Measurements from ENCODE around the gene FRAS1. TPM values are rescaled to one million over a fixed set of nuclear protein-coding genes. Genes with fewer than 3 reads are reported as not detected.
"Not testable (repeated sequence)": the region's sequence is repeated elsewhere in the genome, so short reads cannot be mapped to it uniquely, and the experiment has no call there.

FRAS1 gene
- total and polyA plus RNA-seq, 2 of the 8 experiments (the other 6 are each of a cell fraction or from before 2014, with no cell fraction given), result 38.5 to 109 TPM

DNA sequence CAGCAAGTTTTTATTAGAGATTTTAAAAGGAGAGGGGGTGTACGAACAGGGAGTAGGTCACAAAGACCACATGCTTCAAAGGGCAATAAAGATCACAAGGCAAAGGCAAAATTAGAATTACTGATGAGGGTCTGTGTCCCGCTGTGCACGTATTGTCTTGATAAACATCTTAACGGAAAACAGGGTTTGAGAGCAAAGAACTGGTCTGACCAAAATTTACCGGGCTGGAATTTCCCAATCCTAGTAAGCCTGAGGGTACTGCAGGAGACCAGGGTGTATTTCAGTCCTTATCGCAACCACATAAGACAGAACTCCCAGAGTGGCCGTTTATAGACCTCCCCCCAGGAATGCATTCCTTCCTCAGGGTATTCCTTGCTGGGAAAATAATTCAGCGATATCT, 195.7 kb downstream of the FRAS1 start:
- H2BK15ac ChIP-seq (ENCODE audit: low read length); H4K5ac ChIP-seq (ENCODE audit: insufficient read length, low read depth, low read length); H3K23me2 ChIP-seq (ENCODE audit: low read depth, low read length); H2BK12ac ChIP-seq (ENCODE audit: low read depth, low read length); H2AFZ ChIP-seq (ENCODE audit: low read length); H2AK5ac ChIP-seq (ENCODE audit: low read depth, low read length); H4K8ac ChIP-seq (ENCODE audit: extremely low read depth, insufficient read depth, low read length); H2BK20ac ChIP-seq (ENCODE audit: low read length); H3K27me3 ChIP-seq (replicated peaks in 1 of 4; ENCODE audit: control insufficient read depth in 3 of 4, extremely low read depth in 1 of 4, insufficient read depth in 3 of 4, low read length in 3 of 4); H2BK5ac ChIP-seq (ENCODE audit: low read depth, low read length); H3K23ac ChIP-seq (ENCODE audit: insufficient read length); H3K79me1 ChIP-seq (ENCODE audit: low read depth, low read length); H3K9me3 ChIP-seq (ENCODE audit: insufficient read depth in 2 of 2, low read depth in 1 of 2, low read length in 1 of 2); H3K4ac ChIP-seq (replicated peaks; ENCODE audit: insufficient read length, low read depth, low read length); H2BK120ac ChIP-seq (replicated peaks; ENCODE audit: low read depth, low read length); H3K56ac ChIP-seq (replicated peaks; ENCODE audit: insufficient read length, low read depth, low read length); H3K14ac ChIP-seq (ENCODE audit: insufficient read length); H3K9ac ChIP-seq (replicated peaks in 1 of 4; ENCODE audit: extremely low read depth in 1 of 4, low read depth in 3 of 4, low read length in 3 of 4); H3K18ac ChIP-seq (ENCODE audit: extremely low read depth, low read length); POLR2A ChIA-PET (ENCODE audit: partially characterized antibody); H4K91ac ChIP-seq (replicated peaks; ENCODE audit: insufficient read length, low read length); H4K20me1 ChIP-seq (replicated peaks in 1 of 2; ENCODE audit: control insufficient read depth in 1 of 2, insufficient read depth in 2 of 2, low read length in 2 of 2): not testable (repeated sequence)
- Histone ChIP-seq H3K27ac (ENCODE audit: low read depth, low read length) (peak overlapping the region; percentile 61; the same call in 1 of the 2 replicates), H3K79me2 (ENCODE audit: control insufficient read depth in 1 of 2, insufficient read depth in 2 of 2, low read length in 2 of 2) (peaks cover 0 to 29% of the 10 kb centered on the region in 2 experiments; a peak in 2 of 4 replicates), H3K4me1 (replicated peaks in 1 of 4; ENCODE audit: control insufficient read depth in 3 of 4, insufficient read depth in 4 of 4, low read length in 3 of 4) (peaks cover 7 to 21% (median 13%) of the 10 kb centered on the region in 4 experiments), H3K4me3 (ENCODE audit: extremely low read depth in 1 of 4, insufficient read depth in 2 of 4, low read depth in 3 of 4, low read length in 4 of 4) (peak overlapping the region in 1 of 4 experiments; percentile 43; a peak in 1 of 8 replicates), H3K4me2 (ENCODE audit: insufficient read depth in 1 of 2, low read depth in 2 of 2, low read length in 2 of 2) (peak overlapping the region; percentile 55 to 65; a peak in 3 of 4 replicates), H3K36me3 (ENCODE audit: control insufficient read depth in 2 of 4, insufficient read depth in 4 of 4, low read length in 3 of 4) (peaks cover 5 to 45% (median 29%) of the 10 kb centered on the region in 4 experiments; a peak in 7 of 8 replicates)
- FAIRE-seq (peak; percentile 93), DNase-seq (ENCODE audit: low read depth in 1 of 2, low spot score in 2 of 2) (peak; percentile 31 to 73)
- WGBS, 2 experiments (ENCODE audit: extremely low coverage in 1 of 2, insufficient coverage in 1 of 2, insufficient read length in 1 of 2, insufficient replicate concordance in 2 of 2, low coverage in 1 of 2, low lambda C conversion rate in 2 of 2, missing lambda C conversion rate in 1 of 2), result 25% methylated on average over 8 of the region's 8 CpGs; no CpG with 5 or more reads in 1 of the 2 experiments
- CTCF ChIA-PET (ENCODE audit: partially characterized antibody), result interaction anchor here (0.9 kb wide), 1 partner anchor 77 kb away, joined by 3 read pairs; no protein-coding TSS in a partner anchor
- peak; percentile 87 for TF ChIP-seq SP1 (IDR thresholded peaks at IDR 0.05; ENCODE audit: low read depth, low read length)
- 0 out of 4 replicates have a peak, but pooled peaks of 1 of the 2 experiments have one; percentile 33 for TF ChIP-seq SIN3A (conservative IDR thresholded peaks at IDR 0.05 in 1 of 2, IDR thresholded peaks at IDR 0.05 in 1 of 2; ENCODE audit: low read depth in 1 of 2, low read length in 2 of 2)
- peak; percentile 85 to 88; a peak in 2 of 3 replicates for TF ChIP-seq EP300 (IDR thresholded peaks at IDR 0.05; ENCODE audit: borderline replicate concordance in 1 of 2, low read depth in 2 of 2, low read length in 2 of 2)
- 0 out of 2 replicates have a peak, but pooled peaks have one; percentile 86 for TF ChIP-seq ATF2 (IDR thresholded peaks at IDR 0.05; ENCODE audit: low read length)
- TF ChIP-seq HDAC2 (IDR thresholded peaks at IDR 0.05; ENCODE audit: borderline replicate concordance in 1 of 2, low read depth in 2 of 2, low read length in 2 of 2), result peak in 1 of 2 experiments; percentile 19; a peak in 1 of 4 replicates
- peak; percentile 66 for TF ChIP-seq NANOG (IDR thresholded peaks at IDR 0.05; ENCODE audit: insufficient read depth, low read depth, low read length, poor library complexity, severe bottlenecking)
- TF ChIP-seq TEAD4 (IDR thresholded peaks at IDR 0.05; ENCODE audit: low read depth, low read length), result peak; percentile 91
- 0 out of 2 replicates have a peak, but pooled peaks have one; percentile 13 for TF ChIP-seq YY1 (IDR thresholded peaks at IDR 0.05; ENCODE audit: low read depth, low read length)
- peak; percentile 94 for TF ChIP-seq CEBPB (IDR thresholded peaks at IDR 0.05; ENCODE audit: low read depth, low read length)
- TF ChIP-seq BCL11A (IDR thresholded peaks at IDR 0.05; ENCODE audit: low read depth in 2 of 2, low read length in 2 of 2), result peak; percentile 30 to 76

All from H1 (cell line).